RWPE2 (cell line): ENCODE measurements around the gene NEO1.

ENCODE experiments used
- ATAC-seq: fragments of 200-7000 bp; cut with Tn5 transposase; 3 replicates; pipeline ENCODE4 v1.9.1; 2021; ENCODE audit warnings: low read depth
- DNase-seq: peaks from one replicate; pipeline ENCODE4 v3.0.0-alpha.2; 2020; ENCODE audit warnings: low spot score
- H3K27ac ChIP-seq: fragments of 450-650 bp; 2 replicates; pipeline ENCODE4 v1.5.1; 2017; ENCODE audit warnings: mild to moderate bottlenecking; ENCODE audit not compliant: poor library complexity, severe bottlenecking
- H3K27me3 ChIP-seq: fragments of 250-450 bp; sonication (Bioruptor Pico); 2 replicates; pipeline ENCODE4 v1.5.1; 2021; ENCODE audit warnings: mild to moderate bottlenecking, moderate library complexity; ENCODE audit not compliant: insufficient read depth, poor library complexity, severe bottlenecking
- H3K36me3 ChIP-seq: fragments of 250-450 bp; sonication (Bioruptor Pico); 2 replicates; pipeline ENCODE4 v1.5.1; 2020; ENCODE audit warnings: low read depth, mild to moderate bottlenecking, moderate library complexity
- H3K4me1 ChIP-seq: fragments of 250-450 bp; sonication (Bioruptor Pico); 2 replicates; pipeline ENCODE4 v1.5.1; 2021; ENCODE audit warnings: mild to moderate bottlenecking, moderate library complexity; ENCODE audit not compliant: insufficient read depth, poor library complexity, severe bottlenecking
- H3K4me3 ChIP-seq: fragments of 250-450 bp; sonication (Bioruptor Pico); 2 replicates; pipeline ENCODE4 v1.5.1; 2021; ENCODE audit warnings: mild to moderate bottlenecking, moderate library complexity; ENCODE audit not compliant: severe bottlenecking
- H3K9me3 ChIP-seq: fragments of 250-450 bp; sonication (Bioruptor Pico); 2 replicates; pipeline ENCODE4 v1.5.1; 2021; ENCODE audit warnings: mild to moderate bottlenecking, moderate library complexity; ENCODE audit not compliant: severe bottlenecking
- CTCF ChIP-seq: fragments of 450-650 bp; IDR thresholded peaks from one replicate; pipeline ENCODE4 v1.5.1; 2017; ENCODE audit warnings: mild to moderate bottlenecking, moderate library complexity; ENCODE audit not compliant: poor library complexity, severe bottlenecking

The NEO1 gene

GRCh38 chr15:73305331-73306211 is 253.3 kb downstream of the NEO1 start:
- H3K27ac ChIP-seq: no peak overlapping the region

GRCh38 chr15:73308305-73308704 is 256.0 kb downstream of the NEO1 start:
- no peak for DNase-seq
- H3K27me3 ChIP-seq: no peaks in the 10 kb centered on the region
- no peak overlapping the region for H3K4me3 ChIP-seq
- no peak for ATAC-seq
- no peaks in the 10 kb centered on the region for H3K9me3 ChIP-seq
- no peak overlapping the region for H3K27ac ChIP-seq
- no peaks in the 10 kb centered on the region for H3K4me1 ChIP-seq
- no peak for TF ChIP-seq CTCF
- H3K36me3 ChIP-seq: no peaks in the 10 kb centered on the region

More at GRCh38 chr15:73305331-73306211, 253.3 kb downstream of the NEO1 start:
- Histone ChIP-seq H3K36me3 (no peaks in the 10 kb centered on the region), H3K4me1 (no peaks in the 10 kb centered on the region), H3K4me3 (no peak overlapping the region), H3K9me3 (no peaks in the 10 kb centered on the region), H3K27me3 (no peaks in the 10 kb centered on the region)
- DNase-seq (peak; percentile 69), ATAC-seq (peak; percentile 87)
- TF ChIP-seq CTCF: peak; percentile 90

GRCh38 chr15:73313861-73314260 is 261.6 kb downstream of the NEO1 start:
- DNase-seq (no peak), ATAC-seq (no peak)
- Histone ChIP-seq H3K9me3 (no peaks in the 10 kb centered on the region), H3K4me1 (no peaks in the 10 kb centered on the region), H3K4me3 (no peak overlapping the region), H3K27ac (no peak overlapping the region), H3K36me3 (no peaks in the 10 kb centered on the region), H3K27me3 (peaks cover 24% of the 10 kb centered on the region)
- TF ChIP-seq CTCF: no peak

- H3K36me3 ChIP-seq: no peaks in the 10 kb centered on the region
- DNase-seq (peak; percentile 43), ATAC-seq (no peak)
- H3K9me3 ChIP-seq: no peaks in the 10 kb centered on the region
- no peaks in the 10 kb centered on the region for H3K4me1 ChIP-seq
- no peak overlapping the region for H3K27ac ChIP-seq
- TF ChIP-seq CTCF: no peak
- H3K4me3 ChIP-seq: no peak overlapping the region
- H3K27me3 ChIP-seq: peaks cover 30% of the 10 kb centered on the region
Observed at GRCh38 chr15:73317651-73318462, 265.6 kb downstream of the NEO1 start.
